H1 (cell line): ENCODE measurements around the gene ARHGAP15. TPM values are rescaled to one million over a fixed set of nuclear protein-coding genes. Genes with fewer than 3 reads are reported as not detected.

Experiments
- SP4 ChIP-seq: IDR thresholded peaks from 2 replicates; pipeline ENCODE4 v1.6.1; 2012; ENCODE audit warnings: low read length, inconsistent platforms
- YY1 ChIP-seq: IDR thresholded peaks from 2 replicates; pipeline ENCODE4 v1.6.1; 2011; ENCODE audit warnings: low read depth, mild to moderate bottlenecking, low read length
- polyA plus RNA-seq, 7 experiments: library from polyadenylated mRNA; depleted of rRNA in 3 of 7; stranded (reverse) in 5 of 7; unstranded in 2 of 7; fragments of >200 nt in 5 of 7; fragments of 200-250 nt in 2 of 7; gene quantifications; 1 replicate in 5 of 7; 2 replicates in 1 of 7; 4 replicates in 1 of 7; pipeline versions ENCODE4 v1.2.1 to v1.2.3, GENCODE V29; 2011 to 2013; ENCODE audit warnings: missing spikeins in 2 of 7, mixed read lengths in 2 of 7
- total RNA-seq: library from RNA; stranded (reverse); fragmentation: NEBNext Ultra II Directional; extraction: Animal tissue kit (Norgen Biotek cat#: 25700); gene quantifications from 2 replicates; pipeline ENCODE4 v1.2.1, GENCODE V29; 2021
- TF ChIP-seq, protein P1 (sequence below): IDR thresholded peaks from 2 replicates; pipeline ENCODE4 v1.6.1; 2012; ENCODE audit warnings: inconsistent platforms

The ARHGAP15 gene
- total and polyA plus RNA-seq, 2 of the 8 experiments (the other 6 are each of a cell fraction or from before 2014, with no cell fraction given): not detected

DNA sequence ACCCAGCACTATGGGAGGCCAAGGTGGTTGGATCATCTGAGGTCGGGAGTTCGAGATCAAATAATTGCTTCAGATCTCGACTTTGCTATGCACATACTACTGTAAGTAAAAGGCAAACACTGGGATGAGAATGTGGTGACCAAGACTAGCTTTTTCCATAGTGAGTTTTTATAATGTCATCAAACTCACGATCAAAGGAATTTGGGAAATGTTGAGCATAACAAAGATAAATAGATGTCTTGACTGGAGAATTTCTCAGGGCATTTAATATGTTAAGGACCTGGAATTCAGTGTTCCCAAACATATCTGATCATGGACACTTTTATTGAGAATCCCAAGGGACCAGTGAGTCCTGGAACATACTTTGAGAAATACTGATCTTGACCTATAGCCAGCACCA, 205.6 kb downstream of the ARHGAP15 start (continued):
- TF ChIP-seq, protein P1, sequence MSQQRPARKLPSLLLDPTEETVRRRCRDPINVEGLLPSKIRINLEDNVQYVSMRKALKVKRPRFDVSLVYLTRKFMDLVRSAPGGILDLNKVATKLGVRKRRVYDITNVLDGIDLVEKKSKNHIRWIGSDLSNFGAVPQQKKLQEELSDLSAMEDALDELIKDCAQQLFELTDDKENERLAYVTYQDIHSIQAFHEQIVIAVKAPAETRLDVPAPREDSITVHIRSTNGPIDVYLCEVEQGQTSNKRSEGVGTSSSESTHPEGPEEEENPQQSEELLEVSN: no peak
- TF ChIP-seq YY1: no peak
- TF ChIP-seq SP4: no peak
- TF ChIP-seq, all 59 proteins: peak for 0
